Trophoblast cell (in vitro differentiated cells and primary cell): Measurements from ENCODE around the gene DRC1.

ENCODE experiments used
- DNase-seq, 2 donors: peaks; one replicate each; pipeline ENCODE4 v3.0.0-alpha.2; 2016
- H2AFZ ChIP-seq: 2 replicates; pipeline ENCODE4 v1.6.1; 2013; ENCODE audit warnings: low read length, moderate library complexity, mild to moderate bottlenecking; ENCODE audit not compliant: insufficient read depth, poor library complexity
- H2AK5ac ChIP-seq: 2 replicates; pipeline ENCODE4 v1.6.1; 2013; ENCODE audit warnings: mild to moderate bottlenecking, low read length
- H2BK120ac ChIP-seq: 2 replicates; pipeline ENCODE4 v1.6.1; 2013; ENCODE audit warnings: low read length, mild to moderate bottlenecking, moderate library complexity; ENCODE audit not compliant: insufficient read depth, poor library complexity
- H2BK12ac ChIP-seq: 2 replicates; pipeline ENCODE4 v1.6.1; 2013; ENCODE audit warnings: mild to moderate bottlenecking, low read length, moderate library complexity
- H2BK5ac ChIP-seq: 2 replicates; pipeline ENCODE4 v1.6.1; 2013; ENCODE audit warnings: low read length, low read depth, moderate library complexity, mild to moderate bottlenecking; ENCODE audit not compliant: poor library complexity
- H3K14ac ChIP-seq: 2 replicates; pipeline ENCODE4 v1.6.1; 2013; ENCODE audit warnings: mild to moderate bottlenecking, low read length
- H3K18ac ChIP-seq: 2 replicates; pipeline ENCODE4 v1.6.1; 2013; ENCODE audit warnings: mild to moderate bottlenecking, low read length
- H3K23ac ChIP-seq: 2 replicates; pipeline ENCODE4 v1.6.1; 2013; ENCODE audit warnings: low read length
- H3K27ac ChIP-seq: 2 replicates; pipeline ENCODE4 v1.5.1; 2013; ENCODE audit warnings: low read depth, mild to moderate bottlenecking, inconsistent platforms, low read length, moderate library complexity
- H3K27me3 ChIP-seq: 2 replicates; pipeline ENCODE4 v1.6.1; 2013; ENCODE audit warnings: inconsistent platforms, mild to moderate bottlenecking, low read length, moderate library complexity; ENCODE audit not compliant: insufficient read depth
- H3K36me3 ChIP-seq, 2 experiments: 1 replicate in 1 of 2; 2 replicates in 1 of 2; pipeline ENCODE4 v1.6.1; 2013; ENCODE audit warnings: low read length in 2 of 2, mild to moderate bottlenecking in 2 of 2, moderate library complexity in 1 of 2; ENCODE audit not compliant: insufficient read depth in 2 of 2, control insufficient read depth in 1 of 2
- H3K4ac ChIP-seq: 2 replicates; pipeline ENCODE4 v1.6.1; 2013; ENCODE audit warnings: low read depth, mild to moderate bottlenecking, low read length, moderate library complexity
- H3K4me1 ChIP-seq, 2 experiments: 1 replicate in 1 of 2; 2 replicates in 1 of 2; pipeline ENCODE4 v1.6.1; 2013; ENCODE audit warnings: low read length in 2 of 2, mild to moderate bottlenecking in 2 of 2, moderate library complexity in 1 of 2; ENCODE audit not compliant: insufficient read depth in 2 of 2, control insufficient read depth in 1 of 2
- H3K4me2 ChIP-seq: 2 replicates; pipeline ENCODE4 v1.6.1; 2013; ENCODE audit warnings: inconsistent platforms, mild to moderate bottlenecking, low read length, moderate library complexity
- H3K4me3 ChIP-seq: 2 replicates; pipeline ENCODE4 v1.5.1; 2013; ENCODE audit warnings: mild to moderate bottlenecking, low read depth, low read length, inconsistent platforms
- H3K79me1 ChIP-seq: one replicate; pipeline ENCODE4 v1.6.1; 2013; ENCODE audit warnings: low read length
- H3K79me2 ChIP-seq: 2 replicates; pipeline ENCODE4 v1.6.1; 2013; ENCODE audit warnings: low read length, mild to moderate bottlenecking; ENCODE audit not compliant: control insufficient read depth, insufficient read depth, poor library complexity
- H3K9ac ChIP-seq: 2 replicates; pipeline ENCODE4 v1.6.1; 2013; ENCODE audit warnings: mild to moderate bottlenecking, low read length
- H3K9me3 ChIP-seq: 2 replicates; pipeline ENCODE4 v1.6.1; 2013; ENCODE audit warnings: low read depth, mild to moderate bottlenecking, control low read depth, inconsistent platforms, low read length; ENCODE audit not compliant: insufficient read depth
- H4K12ac ChIP-seq: 2 replicates; pipeline ENCODE4 v1.6.1; 2013; ENCODE audit warnings: low read depth, mild to moderate bottlenecking, low read length, moderate library complexity
- H4K8ac ChIP-seq: 2 replicates; pipeline ENCODE4 v1.6.1; 2013; ENCODE audit warnings: low read depth, mild to moderate bottlenecking, low read length, moderate library complexity
- H4K91ac ChIP-seq: one replicate; pipeline ENCODE4 v1.6.1; 2013; ENCODE audit warnings: low read depth, mild to moderate bottlenecking, low read length, moderate library complexity
- WGBS: extraction: QIAGEN DNeasy Blood & Tissue Kit; methylation state at CpG from one replicate; pipeline ENCODE4 v1.1.7; 2013; ENCODE audit warnings: missing lambda C conversion rate; ENCODE audit not compliant: insufficient read length, insufficient coverage; ENCODE audit errors: extremely low coverage; 5-methylcytosine and 5-hydroxymethylcytosine counted together

The DRC1 gene

GRCh38 chr2:26395394-26395793 is 6.3 kb upstream of the DRC1 start:
- Histone ChIP-seq H3K9me3 (no peaks in the 10 kb centered on the region), H3K23ac (no peak overlapping the region)

GRCh38 chr2:26396734-26397298 is 4.9 kb upstream of the DRC1 start:
- no peak overlapping the region for H2AFZ ChIP-seq
- peaks cover 2% of the 10 kb centered on the region in 2 experiments for H3K4me1 ChIP-seq
- no peak overlapping the region for H4K12ac ChIP-seq
- H3K14ac ChIP-seq, result no peak overlapping the region
- H4K8ac ChIP-seq, result no peak overlapping the region
- peaks cover 2 to 3% of the 10 kb centered on the region in 2 experiments for H3K36me3 ChIP-seq
- no peak overlapping the region for H2BK120ac ChIP-seq
- no peaks in the 10 kb centered on the region for H3K9me3 ChIP-seq
- WGBS, result no CpG with 5 or more reads among the region's 5 CpGs
- no peak overlapping the region for H3K9ac ChIP-seq
- no peak overlapping the region for H3K23ac ChIP-seq
- no peak overlapping the region for H3K4ac ChIP-seq
- no peak overlapping the region for H3K4me2 ChIP-seq
- H3K27me3 ChIP-seq, result no peaks in the 10 kb centered on the region
- no peaks in the 10 kb centered on the region for H3K79me1 ChIP-seq
- H3K27ac ChIP-seq, result no peak overlapping the region
- H2BK12ac ChIP-seq, result no peak overlapping the region
- H3K4me3 ChIP-seq, result no peak overlapping the region
- no peak for DNase-seq
- no peaks in the 10 kb centered on the region for H3K79me2 ChIP-seq
- H2AK5ac ChIP-seq, result no peak overlapping the region
- no peak overlapping the region for H2BK5ac ChIP-seq
- H3K18ac ChIP-seq, result no peak overlapping the region
- no peak overlapping the region for H4K91ac ChIP-seq

More at GRCh38 chr2:26395394-26395793, 6.3 kb upstream of the DRC1 start:
- Histone ChIP-seq H3K27me3 (no peaks in the 10 kb centered on the region), H3K4me2 (no peak overlapping the region), H3K4ac (no peak overlapping the region), H3K9ac (no peak overlapping the region), H3K14ac (no peak overlapping the region), H3K4me3 (no peak overlapping the region), H3K27ac (no peak overlapping the region), H3K79me2 (no peaks in the 10 kb centered on the region), H3K36me3 (peaks cover 2 to 5% of the 10 kb centered on the region in 2 experiments), H3K79me1 (no peaks in the 10 kb centered on the region), H4K12ac (no peak overlapping the region), H2AK5ac (no peak overlapping the region), H3K4me1 (no peaks in the 10 kb centered on the region), H2AFZ (no peak overlapping the region), H4K91ac (no peak overlapping the region), H2BK12ac (no peak overlapping the region), H2BK5ac (no peak overlapping the region), H2BK120ac (no peak overlapping the region), H4K8ac (no peak overlapping the region), H3K18ac (no peak overlapping the region)
- WGBS, result no CpG with 5 or more reads among the region's 4 CpGs
- DNase-seq, result no peak

DNA sequence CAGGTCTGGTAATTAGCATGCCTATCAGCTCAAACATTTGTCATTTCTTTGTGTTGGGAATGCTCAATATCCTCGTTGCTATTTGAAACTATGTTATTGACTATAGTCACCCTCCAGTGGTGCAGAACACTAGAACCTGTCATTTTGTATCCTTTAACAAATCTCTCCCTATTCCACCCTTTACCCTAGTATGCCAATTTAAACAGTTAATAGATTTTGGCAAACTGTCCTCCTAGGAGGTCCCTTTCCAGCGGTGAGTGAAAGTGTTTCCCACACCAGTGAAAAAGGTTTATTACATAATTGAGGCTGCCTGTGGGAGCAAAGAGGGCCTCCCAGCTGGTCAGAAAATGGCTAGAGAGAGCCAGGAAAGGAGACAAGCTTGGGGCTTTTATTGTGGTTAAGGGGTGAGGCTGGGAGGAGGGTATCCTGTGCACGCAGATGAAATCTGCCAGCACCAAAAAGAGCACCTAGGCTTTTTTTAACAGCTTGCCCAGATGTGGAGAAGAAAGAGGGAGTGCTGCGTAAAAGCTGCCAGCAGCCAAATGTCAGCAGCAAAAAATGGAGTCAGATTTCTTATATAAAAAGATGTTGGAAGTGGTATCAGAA is 1.8 kb upstream of the DRC1 start:
- no CpG with 5 or more reads among the region's 4 CpGs for WGBS
- Histone ChIP-seq H3K9me3 (no peaks in the 10 kb centered on the region), H3K14ac (no peak overlapping the region), H3K36me3 (peaks cover 2 to 3% of the 10 kb centered on the region in 2 experiments), H3K23ac (no peak overlapping the region), H3K4me1 (peaks cover 2 to 4% of the 10 kb centered on the region in 2 experiments), H3K18ac (no peak overlapping the region), H3K4me2 (no peak overlapping the region), H2BK12ac (no peak overlapping the region), H4K8ac (no peak overlapping the region), H3K9ac (no peak overlapping the region), H3K27ac (no peak overlapping the region), H3K4ac (no peak overlapping the region), H3K4me3 (no peak overlapping the region), H3K27me3 (no peaks in the 10 kb centered on the region), H4K12ac (no peak overlapping the region), H2AK5ac (no peak overlapping the region), H3K79me2 (no peaks in the 10 kb centered on the region), H2BK5ac (no peak overlapping the region), H2AFZ (no peak overlapping the region), H4K91ac (no peak overlapping the region), H2BK120ac (no peak overlapping the region), H3K79me1 (no peaks in the 10 kb centered on the region)
- DNase-seq, result no peak

DNA sequence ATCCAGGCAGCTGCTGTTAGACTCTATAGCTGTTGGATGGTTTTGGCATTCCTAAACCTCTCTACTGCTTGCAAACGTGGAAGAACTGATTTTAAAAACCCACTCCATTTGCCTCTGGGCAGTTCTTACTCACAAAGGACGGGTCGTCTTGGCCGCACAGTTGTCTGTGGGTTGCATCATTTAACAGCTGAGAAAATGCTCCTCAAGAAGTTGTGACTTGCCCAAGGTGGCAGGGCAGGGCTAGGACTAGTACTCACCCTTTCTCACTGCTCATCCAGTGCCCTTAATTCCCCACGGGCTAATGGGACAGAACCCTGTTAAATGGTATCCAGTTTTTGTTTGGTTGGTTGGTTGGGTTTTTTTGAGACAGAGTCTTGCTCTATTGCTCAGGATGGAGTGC is 997 bp upstream of the DRC1 start:
- Histone ChIP-seq H3K79me2 (no peaks in the 10 kb centered on the region), H3K4me3 (no peak overlapping the region), H3K18ac (no peak overlapping the region), H2BK5ac (no peak overlapping the region), H3K27ac (no peak overlapping the region), H4K12ac (no peak overlapping the region), H3K23ac (no peak overlapping the region), H3K27me3 (no peaks in the 10 kb centered on the region), H2BK120ac (no peak overlapping the region), H3K4me2 (no peak overlapping the region), H3K9me3 (no peaks in the 10 kb centered on the region), H3K4ac (no peak overlapping the region), H3K14ac (no peak overlapping the region), H3K4me1 (peaks cover 2 to 4% of the 10 kb centered on the region in 2 experiments), H3K9ac (no peak overlapping the region), H2BK12ac (no peak overlapping the region), H4K91ac (no peak overlapping the region), H2AK5ac (no peak overlapping the region), H3K36me3 (no peaks in the 10 kb centered on the region), H3K79me1 (no peaks in the 10 kb centered on the region), H4K8ac (no peak overlapping the region), H2AFZ (no peak overlapping the region)
- no CpG with 5 or more reads among the region's 5 CpGs for WGBS
- DNase-seq, result no peak
